Esophagus mucosa (tissue), 1 donor: ENCODE data around the gene SCML1. TPM values are rescaled to one million over a fixed set of nuclear protein-coding genes. Genes with fewer than 3 reads are reported as not detected.

Source experiments
- ATAC-seq: fragments of 200-7000 bp; cut with Tn5 transposase; one replicate; pipeline ENCODE4 v1.9.1; 2020
- total RNA-seq: library from RNA; stranded (reverse); gene quantifications from one replicate; pipeline ENCODE4 v1.2.4, GENCODE V29; 2023
- donor health status: DM: yes; HTN: yes; CAD: no.

The SCML1 gene
- total RNA-seq, 1 donor from 2014 or later, result 4.8 TPM

DNA sequence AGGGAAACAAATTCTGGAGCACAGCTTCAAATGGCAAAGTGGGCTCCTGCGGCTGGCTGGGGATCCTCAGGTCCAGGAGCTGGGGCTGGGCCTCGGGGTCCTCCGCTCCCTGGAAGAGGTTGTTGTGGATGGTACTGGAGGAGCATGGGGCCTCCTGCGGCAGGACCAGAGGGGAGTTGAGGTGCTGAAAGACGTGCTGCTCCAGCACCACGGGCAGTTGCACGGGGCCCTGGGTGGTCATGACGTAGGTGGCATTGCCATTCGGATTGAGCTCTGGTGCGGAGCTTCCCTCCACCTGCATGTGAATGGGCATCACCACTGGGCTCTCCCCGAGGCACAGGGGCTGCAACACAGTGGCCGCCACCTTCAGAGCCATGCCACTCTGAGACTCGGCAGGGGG, 64.1 kb downstream of the SCML1 start:
- no peak for ATAC-seq

DNA sequence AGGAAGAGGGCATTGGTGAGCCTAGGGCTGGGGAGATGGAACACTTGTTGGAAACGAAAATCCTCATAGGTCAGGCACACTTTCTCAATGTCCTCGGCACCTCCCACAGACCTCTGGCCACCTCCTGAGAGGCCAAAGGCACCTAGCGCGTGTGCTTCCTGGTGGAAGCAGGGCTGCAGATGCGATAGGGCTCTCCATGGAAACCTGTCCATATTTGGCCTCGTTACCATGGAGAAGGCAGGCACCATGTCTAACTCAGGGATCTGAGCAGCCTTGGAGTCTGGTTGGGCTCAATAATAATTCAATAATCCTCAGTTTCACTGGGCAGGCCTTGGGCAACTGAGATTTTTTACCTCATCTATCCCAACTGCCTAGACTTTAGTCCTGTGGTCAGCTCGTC, 65.5 kb downstream of the SCML1 start:
- ATAC-seq, result no peak

DNA sequence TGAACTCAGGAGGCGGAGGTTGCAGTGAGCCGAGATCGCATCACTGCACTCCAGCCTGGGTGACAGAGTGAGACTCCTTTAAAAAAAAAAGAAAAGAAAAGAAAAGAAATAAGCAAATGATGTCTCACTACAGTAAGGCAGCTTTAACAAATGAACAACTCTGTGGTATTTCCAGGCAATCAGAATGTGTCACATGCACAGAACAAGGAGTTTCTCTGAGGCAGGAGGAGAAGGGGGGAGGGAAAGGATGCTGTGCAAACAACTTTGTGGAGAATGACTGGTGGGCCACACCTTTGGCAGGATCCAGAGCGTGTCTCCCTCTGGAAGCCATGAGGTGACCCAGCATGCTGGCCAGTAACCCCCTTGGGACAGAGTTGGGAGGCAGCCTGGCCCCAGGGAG, 66.2 kb downstream of the SCML1 start:
- no peak for ATAC-seq

Other genes starting within 250 kb of the SCML1 start
- 1.1 TPM for gene RAI2, start 123.8 kb downstream of the SCML1 start, total RNA-seq